NCI-H2196 (cell line): Measurements from ENCODE around the gene CUTC.
"Not testable (repeated sequence)": the region's sequence is repeated elsewhere in the genome, so short reads cannot be mapped to it uniquely, and the experiment has no call there.

Experiments used
- DNase-seq: peaks from one replicate; lab custom pipeline; 2025; ENCODE audit not compliant: unreplicated experiment; lab: John Stamatoyannopoulos, UW

CUTC gene, protein sequence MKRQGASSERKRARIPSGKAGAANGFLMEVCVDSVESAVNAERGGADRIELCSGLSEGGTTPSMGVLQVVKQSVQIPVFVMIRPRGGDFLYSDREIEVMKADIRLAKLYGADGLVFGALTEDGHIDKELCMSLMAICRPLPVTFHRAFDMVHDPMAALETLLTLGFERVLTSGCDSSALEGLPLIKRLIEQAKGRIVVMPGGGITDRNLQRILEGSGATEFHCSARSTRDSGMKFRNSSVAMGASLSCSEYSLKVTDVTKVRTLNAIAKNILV

DNA sequence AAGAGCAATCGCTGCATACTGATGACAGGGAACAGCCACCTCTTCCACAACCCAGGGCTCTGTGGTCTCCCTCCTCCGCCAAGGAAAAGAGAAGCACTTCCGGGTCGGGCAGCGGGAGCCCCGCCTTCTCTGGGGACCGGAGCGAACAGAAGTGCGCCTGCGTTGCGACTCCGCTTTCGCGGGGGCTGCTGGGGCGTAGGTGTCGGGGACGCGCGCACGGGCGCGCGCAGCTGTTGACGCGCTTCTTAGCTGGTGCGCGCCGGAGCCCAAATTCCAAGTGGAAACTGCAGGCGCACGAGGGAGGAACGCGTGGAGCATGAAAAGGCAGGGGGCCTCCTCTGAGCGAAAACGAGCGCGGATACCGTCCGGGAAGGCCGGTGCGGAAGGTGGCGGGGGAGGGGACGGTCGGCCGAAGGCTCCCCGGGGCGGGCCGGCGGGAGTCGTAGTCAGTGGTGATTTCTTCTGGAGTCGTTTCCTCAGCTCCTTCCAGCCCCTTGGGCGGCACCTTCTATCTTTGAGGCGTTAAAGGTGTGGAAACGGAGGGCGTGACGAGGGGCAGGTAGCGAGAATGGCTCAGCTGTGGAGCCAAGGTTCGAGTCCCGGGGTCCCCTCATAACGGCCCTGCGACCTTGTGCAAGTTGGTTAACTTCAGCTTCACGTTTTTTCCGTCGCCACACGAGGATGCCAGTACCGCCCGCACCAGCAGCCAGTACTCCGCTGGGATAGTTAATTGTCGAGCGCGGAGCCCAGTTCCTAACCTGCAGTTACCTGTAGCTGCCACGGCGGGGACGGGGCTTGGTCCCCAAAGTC lies at the start of gene CUTC, which contains the start of gene COX15:
TSS of gene CUTC (plus strand) at position 202 of the 810 bp plus-strand sequence. CDS start at position 317, 115 bp downstream.
TSS of gene COX15 (minus strand) at position 95 of the 810 bp plus-strand sequence. CDS start at position 17, 78 bp downstream.
- peak; percentile 90 for DNase-seq

- no peak for DNase-seq
Observed at GRCh38 chr10:99682752-99683151, 49.3 kb upstream of the CUTC start.

- no peak for DNase-seq
Observed at GRCh38 chr10:99685597-99685967, 46.5 kb upstream of the CUTC start.

- no peak for DNase-seq
Observed at GRCh38 chr10:99689461-99689860, 42.6 kb upstream of the CUTC start.

GRCh38 chr10:99693933-99694583 lies 38.0 kb upstream of the CUTC start:
- DNase-seq, result no peak

DNA sequence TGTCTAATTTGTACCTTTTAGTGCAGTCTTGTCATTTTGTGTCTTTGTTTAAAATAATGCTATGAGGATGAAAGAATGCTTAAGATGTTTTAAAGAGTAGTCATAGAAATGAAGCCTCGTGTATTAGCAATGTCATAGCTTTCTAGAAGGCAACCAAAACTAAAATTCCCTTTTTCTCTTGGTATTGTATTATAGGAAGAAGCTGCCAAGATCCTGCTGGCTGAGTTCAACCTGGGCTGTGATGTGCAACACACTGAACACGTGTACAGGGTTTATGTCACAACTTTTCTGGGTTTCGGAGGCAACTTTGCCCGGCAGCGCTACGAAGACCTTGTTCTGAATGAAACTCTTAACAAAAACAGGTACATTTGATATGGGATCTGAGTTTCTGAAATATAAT lies 36.3 kb upstream of the CUTC start:
- DNase-seq, result no peak

- no peak for DNase-seq
Observed at GRCh38 chr10:99698504-99699080, 33.4 kb upstream of the CUTC start.

GRCh38 chr10:99700649-99701048 lies 31.4 kb upstream of the CUTC start:
- no peak for DNase-seq

GRCh38 chr10:99708428-99709012 lies 23.5 kb upstream of the CUTC start:
- no peak for DNase-seq

DNA sequence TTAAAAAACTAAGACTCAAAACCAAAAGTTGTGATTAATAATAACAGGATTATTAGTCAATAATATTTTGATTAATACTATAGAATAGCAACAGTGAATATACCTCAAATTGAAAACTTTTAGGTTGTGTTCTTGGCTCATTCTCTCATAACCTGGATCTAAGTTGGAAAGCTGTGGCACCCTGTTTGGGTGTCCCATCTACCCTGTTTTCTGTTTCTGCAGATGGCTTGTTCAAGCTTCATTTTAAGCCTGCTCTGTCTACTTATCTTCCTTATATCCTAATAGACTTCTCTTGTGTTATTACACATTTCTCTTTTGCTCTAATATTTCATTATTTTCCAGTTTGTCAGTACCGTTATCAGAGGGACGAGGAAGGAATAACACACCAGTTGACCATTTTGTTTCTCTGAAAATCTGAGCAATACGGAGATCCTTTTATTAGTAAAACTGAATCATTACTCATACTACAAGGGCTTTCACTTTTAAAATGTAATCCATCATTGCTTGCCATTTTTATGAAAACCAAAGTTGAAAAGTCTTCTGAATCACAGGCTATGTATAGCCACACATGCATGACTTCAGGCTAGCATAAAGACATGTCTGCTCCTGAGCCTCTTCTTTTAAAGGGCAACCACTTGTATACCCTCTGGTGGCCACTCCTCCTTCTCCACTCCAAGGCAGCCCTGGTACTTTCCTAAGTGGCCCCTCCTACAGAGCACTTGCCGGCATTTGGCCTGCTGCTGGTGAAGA lies 22.4 kb upstream of the CUTC start:
- DNase-seq, result no peak

GRCh38 chr10:99711129-99711719 lies 20.8 kb upstream of the CUTC start:
- DNase-seq, result peak; percentile 13

- no peak for DNase-seq
Observed at GRCh38 chr10:99714446-99714845, 17.6 kb upstream of the CUTC start.

DNA sequence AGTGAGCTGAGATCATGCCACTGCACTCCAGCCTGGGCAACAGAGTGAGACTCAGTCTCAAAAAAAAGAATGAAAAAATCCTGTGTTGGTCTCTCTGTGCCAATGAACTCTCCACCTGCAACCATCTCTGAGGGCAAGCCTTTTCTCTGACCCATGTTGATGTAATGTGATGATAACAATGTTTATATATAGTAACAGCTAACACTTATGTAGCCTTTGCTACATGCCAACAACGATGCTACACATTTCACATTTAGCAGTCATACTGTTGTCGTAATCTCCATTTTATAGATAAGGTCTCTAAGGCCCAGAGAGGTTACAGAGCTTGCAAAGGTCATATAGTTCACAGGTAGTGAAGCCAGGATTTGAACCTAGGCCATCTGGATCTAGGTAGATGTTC lies 11.6 kb upstream of the CUTC start:
- DNase-seq, result no peak

GRCh38 chr10:99730026-99730425 lies 2.0 kb upstream of the CUTC start:
- DNase-seq, result no peak

- DNase-seq, result no peak
Observed at GRCh38 chr10:99731306-99732032, 565 bp upstream of the CUTC start.

DNA sequence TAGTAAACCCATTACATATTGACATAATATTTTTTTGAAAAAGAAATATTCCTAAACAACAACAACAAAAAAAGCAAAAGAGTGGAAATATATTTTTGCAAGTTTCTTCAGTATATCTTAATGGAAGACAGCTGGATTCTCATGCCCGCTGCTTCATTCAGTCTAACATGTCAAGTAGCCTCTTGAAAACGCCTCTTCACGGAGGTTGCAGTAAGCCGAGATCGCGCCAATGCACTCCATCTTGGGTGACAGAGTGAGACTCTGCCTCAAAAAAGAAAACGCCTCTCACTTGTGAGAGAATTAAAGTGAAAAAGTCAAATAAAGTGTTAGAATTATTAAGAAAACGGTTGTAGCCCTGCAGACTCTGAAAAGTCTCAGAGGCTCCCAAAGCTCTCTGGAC lies 1.3 kb downstream of the CUTC start:
- DNase-seq, result no peak

- DNase-seq, result not testable (repeated sequence)
Observed at GRCh38 chr10:99734111-99734510, 2.1 kb downstream of the CUTC start.

- no peak for DNase-seq
Observed at GRCh38 chr10:99740260-99740659, 8.2 kb downstream of the CUTC start.

DNA sequence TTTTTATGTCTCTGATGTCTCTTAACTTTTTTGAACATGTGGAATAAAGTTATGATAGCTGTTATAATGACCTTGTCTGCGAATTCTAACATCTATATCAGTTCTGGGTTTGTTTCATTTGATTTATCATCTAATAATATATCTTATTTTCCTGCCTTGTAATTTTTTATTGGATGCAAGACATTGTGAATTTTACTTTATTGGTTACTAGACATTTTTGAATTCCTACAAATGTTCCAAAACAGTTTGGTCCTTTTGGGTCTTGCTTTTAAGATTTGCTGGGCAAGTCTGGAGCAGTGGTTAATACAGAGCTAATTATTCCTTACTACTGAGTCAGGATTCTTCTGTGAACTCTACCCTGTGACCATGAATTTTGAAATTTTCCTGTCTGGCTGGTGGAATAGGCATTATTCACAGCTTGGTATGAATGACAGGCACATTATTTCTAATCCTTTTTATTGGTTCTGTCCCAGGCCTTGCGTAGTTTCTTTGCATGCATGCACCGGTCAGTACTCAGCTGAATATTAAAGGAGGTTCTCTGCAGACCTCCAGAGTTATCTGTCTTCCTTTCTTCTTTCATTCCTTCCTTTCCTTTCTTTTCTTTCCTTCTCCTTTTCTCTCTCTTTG lies 9.0 kb downstream of the CUTC start:
- DNase-seq, result no peak
